CD4-positive, alpha-beta memory T cell (primary cell): Measurements from ENCODE around the gene LDHD. TPM values are rescaled to one million over a fixed set of nuclear protein-coding genes. Genes with fewer than 3 reads are reported as not detected.

ENCODE experiments used
- CTCF ChIA-PET: fragments of 350-600 bp; sonication (Branson Sonifier 250); formaldehyde crosslinking; loops from one replicate; lab custom pipeline; 2021; ENCODE audit warnings: inconsistent platforms; ENCODE audit not compliant: partially characterized antibody; lab: Charles Lee
- POLR2A ChIA-PET: fragments of 350-600 bp; sonication (Branson Sonifier 250); formaldehyde crosslinking; loops from one replicate; lab custom pipeline; 2021; ENCODE audit not compliant: partially characterized antibody; lab: Charles Lee
- DNase-seq, 5 donors: peaks; one replicate each; pipeline versions ENCODE4 v3.0.0 to v3.0.0-alpha.2; 2020 to 2022; ENCODE audit warnings: mixed read lengths in 1 of 5
- H3K27ac ChIP-seq: one replicate; pipeline ENCODE4 v1.7.0; 2013; ENCODE audit warnings: low read depth, low read length
- H3K27me3 ChIP-seq: 2 replicates; pipeline ENCODE4 v1.7.0; 2013; ENCODE audit warnings: mild to moderate bottlenecking, low read length, moderate library complexity; ENCODE audit not compliant: insufficient read depth
- H3K36me3 ChIP-seq: 2 replicates; pipeline ENCODE4 v1.7.0; 2013; ENCODE audit warnings: mild to moderate bottlenecking, low read length, moderate library complexity; ENCODE audit not compliant: insufficient read depth
- H3K4me1 ChIP-seq: 2 replicates; pipeline ENCODE4 v1.7.0; 2013; ENCODE audit warnings: mild to moderate bottlenecking, low read length, moderate library complexity; ENCODE audit not compliant: insufficient read depth
- H3K4me3 ChIP-seq, 2 donors: one replicate each; pipeline ENCODE4 v1.7.0; 2013; ENCODE audit warnings: low read length in 2 of 2, mild to moderate bottlenecking in 1 of 2
- H3K9me3 ChIP-seq, 2 donors: one replicate each; pipeline ENCODE4 v1.7.0; 2013; ENCODE audit warnings: low read length in 2 of 2, control low read depth in 1 of 2; ENCODE audit not compliant: control insufficient read depth in 1 of 2
- H3K27ac Mint-ChIP-seq, 7 donors: one replicate each; pipeline ENCODE4 v1.8.0; 2020 to 2021; ENCODE audit warnings: mixed read lengths in 7 of 7, mild to moderate bottlenecking in 6 of 7, inconsistent platforms in 3 of 7, moderate library complexity in 3 of 7
- H3K27me3 Mint-ChIP-seq, 2 donors: one replicate each; pipeline ENCODE4 v1.8.0; 2020 to 2021; ENCODE audit warnings: mixed read lengths in 2 of 2
- H3K36me3 Mint-ChIP-seq, 2 donors: one replicate each; pipeline ENCODE4 v1.8.0; 2020 to 2021; ENCODE audit warnings: mixed read lengths in 2 of 2, inconsistent platforms in 1 of 2, mild to moderate bottlenecking in 1 of 2
- H3K4me1 Mint-ChIP-seq, 4 donors: one replicate each; pipeline ENCODE4 v1.8.0; 2020 to 2021; ENCODE audit warnings: mixed read lengths in 4 of 4, mild to moderate bottlenecking in 1 of 4
- H3K4me3 Mint-ChIP-seq, 8 donors: one replicate each; pipeline ENCODE4 v1.8.0; 2020 to 2021; ENCODE audit warnings: mixed read lengths in 8 of 8, mild to moderate bottlenecking in 7 of 8, moderate library complexity in 6 of 8, inconsistent platforms in 3 of 8
- H3K9me3 Mint-ChIP-seq, 8 donors: one replicate each; pipeline ENCODE4 v1.8.0; 2020 to 2021; ENCODE audit warnings: mixed read lengths in 8 of 8, mild to moderate bottlenecking in 5 of 8, inconsistent platforms in 3 of 8, moderate library complexity in 1 of 8
- intact Hi-C: fragments of 100-400 bp; cut with micrococcal nuclease; formaldehyde crosslinking; loops from one replicate; pipeline ENCODE4 v1.15.1; 2023
- polyA plus RNA-seq, 2 donors: library from polyadenylated mRNA; unstranded; fragments of 300-500 nt; fragmentation: Illumina TruSeq; gene quantifications; one replicate each; pipeline ENCODE4 v1.2.3, GENCODE V29; 2021
- total RNA-seq, 2 experiments: library from RNA; stranded (reverse); gene quantifications; one replicate each; pipeline ENCODE4 v1.2.3, GENCODE V29; 2021

Gene LDHD
- total and polyA plus RNA-seq, 4 experiments from 2014 or later: 0.09 to 0.20 (median 0.17) TPM; not detected in 1

GRCh38 chr16:75100603-75100990 lies 16.0 kb downstream of the LDHD start:
- Mint-ChIP-seq H3K27me3 (no peaks in the 10 kb centered on the region), H3K36me3 (peaks cover 0 to 2% of the 10 kb centered on the region in 2 donors), H3K27ac (peak overlapping the region; percentile 93 to 98 (median 97)), H3K9me3 (peaks cover 0 to 3% (median 0%) of the 10 kb centered on the region in 8 donors), H3K4me1 (peaks cover 34 to 67% (median 41%) of the 10 kb centered on the region in 4 donors), H3K4me3 (peak overlapping the region in 4 of 8 donors; percentile 12 to 71 (median 48))
- H3K36me3 ChIP-seq: no peaks in the 10 kb centered on the region
- H3K4me1 ChIP-seq: peaks cover 52% of the 10 kb centered on the region
- H3K27ac ChIP-seq: peak overlapping the region; percentile 70
- no peaks in the 10 kb centered on the region for H3K27me3 ChIP-seq
- intact Hi-C loops: no loop called here
- ChIA-PET POLR2A (interaction anchor here (0.8 to 4.5 kb wide), 3 partner anchors 8 to 25 kb away, joined by 3 to 45 read pairs (median 23); no protein-coding TSS in a partner anchor), CTCF (interaction anchor here (1.5 to 6.9 kb wide), 5 partner anchors 10 to 238 kb away, joined by 3 to 98 read pairs (median 5); partner anchors contain the start of gene WDR59)
- H3K4me3 ChIP-seq: no peak overlapping the region
- DNase-seq: no peak
- H3K9me3 ChIP-seq: no peaks in the 10 kb centered on the region

DNA sequence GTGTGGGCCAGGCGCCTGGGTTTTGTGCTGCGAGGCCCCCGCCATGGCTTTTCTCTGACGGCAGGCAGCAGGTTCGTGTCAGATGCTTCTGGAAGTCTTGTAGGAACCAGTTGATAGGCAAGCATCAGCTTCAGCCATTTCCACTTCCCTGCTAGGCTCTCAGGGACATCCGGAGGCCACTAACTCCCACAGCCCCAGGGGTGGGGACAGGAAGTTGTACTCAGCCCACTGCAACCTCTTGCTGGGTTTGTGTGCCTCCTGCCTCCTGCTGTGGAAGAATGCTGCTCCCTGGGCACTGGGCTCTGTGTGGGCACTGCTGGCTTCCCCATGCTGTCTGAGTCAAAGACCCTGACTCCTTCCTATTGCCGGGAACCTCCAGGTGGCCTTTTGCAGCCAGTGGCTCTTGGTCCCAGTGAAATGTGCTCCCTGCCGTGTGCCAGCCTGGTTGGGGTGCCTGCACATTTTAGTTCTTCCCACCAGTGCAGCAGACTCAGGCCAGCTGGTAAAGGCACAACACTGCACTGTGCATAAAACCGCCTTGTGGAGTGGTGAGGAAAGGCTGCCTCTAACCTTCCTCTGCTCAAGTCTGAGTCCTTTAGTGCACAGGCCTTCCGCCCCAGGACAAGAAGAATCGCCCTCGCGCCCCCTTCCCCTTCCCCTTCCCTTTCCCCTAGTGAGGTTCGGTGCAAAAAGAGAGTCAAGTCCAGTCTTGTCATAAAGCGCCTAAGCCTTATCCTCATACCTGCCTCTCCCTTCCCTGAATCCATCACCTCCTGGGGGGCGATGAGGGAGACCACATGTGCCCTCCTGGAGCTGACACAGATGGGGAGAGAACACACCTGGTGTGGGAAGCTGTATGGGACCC lies 16.6 kb downstream of the LDHD start:
- peak; percentile 36 to 58 (median 43) for DNase-seq
- peaks cover 31 to 61% (median 37%) of the 10 kb centered on the region in 4 donors for H3K4me1 Mint-ChIP-seq
- Histone ChIP-seq H3K9me3 (no peaks in the 10 kb centered on the region), H3K4me3 (peak overlapping the region in 1 of 2 donors; percentile 6), H3K36me3 (no peaks in the 10 kb centered on the region), H3K27me3 (no peaks in the 10 kb centered on the region), H3K27ac (peak overlapping the region; percentile 70), H3K4me1 (peaks cover 45% of the 10 kb centered on the region)
- peaks cover 0 to 2% of the 10 kb centered on the region in 2 donors for H3K36me3 Mint-ChIP-seq
- H3K4me3 Mint-ChIP-seq: peak overlapping the region; percentile 10 to 82 (median 63)
- H3K9me3 Mint-ChIP-seq: peaks cover 0 to 3% (median 0%) of the 10 kb centered on the region in 8 donors
- H3K27ac Mint-ChIP-seq: peak overlapping the region; percentile 93 to 98 (median 97)
- CTCF ChIA-PET: interaction anchor here (1.2 to 6.9 kb wide), 10 partner anchors 10 to 238 kb away, joined by 3 to 98 read pairs (median 4); partner anchors contain the start of genes WDR59 and ZNRF1
- POLR2A ChIA-PET: interaction anchor here (0.8 to 4.5 kb wide), 8 partner anchors 9 to 101 kb away, joined by 3 to 45 read pairs (median 4); partner anchors contain the start of gene ZNRF1
- no peaks in the 10 kb centered on the region for H3K27me3 Mint-ChIP-seq
- intact Hi-C loops: loop anchor here (2.0 to 5.0 kb wide), 2 partner anchors 25 to 103 kb away; partner anchors contain the start of gene ZNRF1

DNA sequence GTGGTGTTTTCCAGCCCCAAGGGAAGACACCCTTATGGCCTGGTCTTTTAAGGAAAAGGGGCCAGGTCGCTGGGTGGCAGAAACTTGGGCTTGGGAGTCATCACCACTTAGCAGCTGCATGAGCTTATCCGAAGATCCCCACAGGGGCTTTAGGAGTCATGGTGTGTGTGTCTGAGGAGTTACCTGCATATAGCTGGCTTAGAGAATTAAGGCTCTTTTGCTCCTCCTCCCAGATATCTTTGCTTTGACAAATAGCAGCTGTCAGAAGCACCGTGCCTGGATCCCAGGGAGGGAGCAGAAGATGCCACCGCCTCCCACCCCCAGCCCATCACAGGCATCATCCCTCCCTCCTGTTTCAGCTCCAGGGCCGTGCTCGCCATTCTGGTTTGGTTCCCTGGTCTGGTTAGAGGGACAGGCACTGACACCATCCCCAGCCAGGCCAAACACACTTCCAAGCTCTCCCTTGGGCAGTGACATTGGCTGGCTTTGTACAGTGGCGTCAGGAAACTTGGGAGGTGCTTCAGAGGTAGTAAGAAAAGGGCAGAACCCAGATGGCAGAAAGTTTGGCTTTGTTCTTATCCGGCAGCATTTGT lies 17.4 kb downstream of the LDHD start:
- peaks cover 0 to 2% of the 10 kb centered on the region in 2 donors for H3K36me3 Mint-ChIP-seq
- H3K4me1 Mint-ChIP-seq: peaks cover 31 to 54% (median 37%) of the 10 kb centered on the region in 4 donors
- intact Hi-C loops: loop anchor here (2.0 to 5.0 kb wide), 2 partner anchors 24 to 102 kb away; partner anchors contain the start of gene ZNRF1

GRCh38 chr16:75097941-75098901 lies 18.4 kb downstream of the LDHD start:
- peaks cover 31 to 55% (median 37%) of the 10 kb centered on the region in 4 donors for H3K4me1 Mint-ChIP-seq
- POLR2A ChIA-PET: interaction anchor here (0.9 to 4.5 kb wide), 9 partner anchors 11 to 113 kb away, joined by 3 to 45 read pairs (median 5); partner anchors contain the start of genes WDR59 and ZNRF1
- peak overlapping the region; percentile 70 for H3K27ac ChIP-seq

More for the DNA sequence above, 17.4 kb downstream of the LDHD start:
- Histone ChIP-seq H3K4me3 (peak overlapping the region in 1 of 2 donors; percentile 6), H3K4me1 (peaks cover 44% of the 10 kb centered on the region), H3K27ac (peak overlapping the region; percentile 70), H3K9me3 (no peaks in the 10 kb centered on the region), H3K27me3 (no peaks in the 10 kb centered on the region), H3K36me3 (no peaks in the 10 kb centered on the region)
- Mint-ChIP-seq H3K4me3 (peak overlapping the region in 7 of 8 donors; percentile 59 to 82 (median 68)), H3K9me3 (peaks cover 0 to 3% (median 0%) of the 10 kb centered on the region in 8 donors), H3K27ac (peak overlapping the region; percentile 93 to 98 (median 97)), H3K27me3 (no peaks in the 10 kb centered on the region)
- DNase-seq: no peak
- CTCF ChIA-PET: interaction anchor here (1.2 to 6.9 kb wide), 11 partner anchors 9 to 237 kb away, joined by 3 to 98 read pairs (median 4); partner anchors contain the start of gene ZNRF1
- POLR2A ChIA-PET: interaction anchor here (0.8 to 4.5 kb wide), 11 partner anchors 10 to 114 kb away, joined by 3 to 45 read pairs (median 5); partner anchors contain the start of genes WDR59 and ZNRF1

DNA sequence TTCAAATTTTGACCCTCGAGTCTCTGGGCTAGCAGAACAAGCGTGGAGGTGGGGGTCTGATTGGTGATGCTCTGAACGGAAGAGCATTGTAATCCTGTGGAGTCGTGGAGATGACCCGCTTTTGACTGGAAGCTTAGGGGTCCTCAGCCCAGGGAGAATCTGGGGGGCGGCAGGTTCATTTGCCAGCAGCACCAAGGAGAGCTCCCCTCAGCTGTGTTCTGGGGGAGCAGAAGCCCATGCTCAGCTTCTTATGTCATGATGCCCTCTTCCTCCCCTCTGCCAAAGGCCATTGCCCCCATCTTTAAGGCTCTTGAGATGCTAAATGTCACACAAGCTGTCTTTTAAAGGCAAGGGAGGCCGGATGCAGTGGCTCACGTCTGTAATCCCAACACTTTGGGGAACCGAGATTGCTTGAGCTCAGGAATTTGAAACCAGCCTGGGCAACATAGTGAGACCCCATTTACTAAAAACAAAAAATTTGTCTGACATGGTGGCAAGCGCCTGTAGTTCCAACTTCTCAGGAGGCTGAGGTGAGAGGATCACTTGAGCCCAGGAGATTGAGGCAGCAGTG lies 19.3 kb downstream of the LDHD start:
- Histone ChIP-seq H3K36me3 (no peaks in the 10 kb centered on the region), H3K27ac (peak overlapping the region; percentile 70), H3K9me3 (no peaks in the 10 kb centered on the region), H3K4me3 (no peak overlapping the region), H3K27me3 (no peaks in the 10 kb centered on the region), H3K4me1 (peaks cover 44% of the 10 kb centered on the region)
- peaks cover 0 to 2% of the 10 kb centered on the region in 2 donors for H3K36me3 Mint-ChIP-seq
- peaks cover 0 to 3% (median 0%) of the 10 kb centered on the region in 8 donors for H3K9me3 Mint-ChIP-seq
- DNase-seq: no peak
- peaks cover 31 to 52% (median 37%) of the 10 kb centered on the region in 4 donors for H3K4me1 Mint-ChIP-seq
- peak overlapping the region; percentile 73 to 96 (median 88) for H3K27ac Mint-ChIP-seq
- intact Hi-C loops: loop anchor here (5.0 kb wide), 1 partner anchor 100 kb away; the partner anchor contains the start of gene ZNRF1
- POLR2A ChIA-PET: interaction anchor here (1.5 to 3.8 kb wide), 2 partner anchors 14 to 22 kb away, joined by 4 to 23 read pairs; no protein-coding TSS in a partner anchor
- peak overlapping the region in 1 of 8 donors; percentile 46 for H3K4me3 Mint-ChIP-seq
- no peaks in the 10 kb centered on the region for H3K27me3 Mint-ChIP-seq
- CTCF ChIA-PET: interaction anchor here (1.1 to 6.9 kb wide), 4 partner anchors 12 to 100 kb away, joined by 3 to 98 read pairs (median 10); partner anchors contain the start of gene ZNRF1

More at GRCh38 chr16:75097941-75098901, 18.4 kb downstream of the LDHD start:
- peaks cover 0 to 3% (median 0%) of the 10 kb centered on the region in 8 donors for H3K9me3 Mint-ChIP-seq
- CTCF ChIA-PET: interaction anchor here (0.7 to 6.9 kb wide), 10 partner anchors 8 to 236 kb away, joined by 3 to 98 read pairs (median 4); partner anchors contain the start of gene ZNRF1
- peak overlapping the region; percentile 93 to 98 (median 97) for H3K27ac Mint-ChIP-seq
- Histone ChIP-seq H3K9me3 (no peaks in the 10 kb centered on the region), H3K4me1 (peaks cover 44% of the 10 kb centered on the region), H3K4me3 (peak overlapping the region in 1 of 2 donors; percentile 23), H3K36me3 (no peaks in the 10 kb centered on the region), H3K27me3 (no peaks in the 10 kb centered on the region)
- intact Hi-C loops: loop anchor here (2.0 to 5.0 kb wide), 2 partner anchors 23 to 101 kb away; partner anchors contain the start of gene ZNRF1
- peak overlapping the region in 7 of 8 donors; percentile 49 to 82 (median 68) for H3K4me3 Mint-ChIP-seq
- no peaks in the 10 kb centered on the region for H3K27me3 Mint-ChIP-seq
- peaks cover 0 to 2% of the 10 kb centered on the region in 2 donors for H3K36me3 Mint-ChIP-seq
- DNase-seq: peak; percentile 77 to 94 (median 82)
